GM12873 (cell line): ENCODE results near the gene EGFL7.
A peak's percentile ranks its signal among the peaks of the same experiment; 100 is the strongest.

ENCODE experiments used
- CTCF ChIP-seq: IDR thresholded peaks from 2 replicates; pipeline ENCODE4 v1.5.1; 2012; ENCODE audit warnings: low read depth, mild to moderate bottlenecking, moderate library complexity, low read length, control low read depth; ENCODE audit not compliant: insufficient read depth; ENCODE audit errors: missing control alignments

The EGFL7 gene

GRCh38 chr9:136668983-136669790 lies 6.5 kb downstream of the EGFL7 start:
- no peak for TF ChIP-seq CTCF

- no peak for TF ChIP-seq CTCF
These were observed 7.2 kb downstream of the EGFL7 start for GRCh38 chr9:136669791-136670464.

- no peak for TF ChIP-seq CTCF
These were observed 8.0 kb downstream of the EGFL7 start for GRCh38 chr9:136670576-136671253.

GRCh38 chr9:136671254-136671614 lies 8.5 kb downstream of the EGFL7 start:
- TF ChIP-seq CTCF = no peak

GRCh38 chr9:136671646-136672430 lies 9.1 kb downstream of the EGFL7 start:
- TF ChIP-seq CTCF = peak; percentile 83

GRCh38 chr9:136672431-136673087 lies 9.8 kb downstream of the EGFL7 start:
- TF ChIP-seq CTCF = no peak
